GM18873 (cell line): ENCODE results near the gene IRAK2.
"Not testable (repeated sequence)": the region's sequence is repeated elsewhere in the genome, so short reads cannot be mapped to it uniquely, and the experiment has no call there.

ENCODE experiments used
- ATAC-seq: cut with Tn5 transposase; IDR thresholded peaks from one replicate; pipeline ENCODE4 v1.9.1; 2021; ENCODE audit warnings: mild to moderate bottlenecking, moderate library complexity, moderate number of reproducible peaks; ENCODE audit not compliant: unreplicated experiment, low FRiP score

Gene IRAK2

GRCh38 chr3:10157031-10157430, 7.7 kb upstream of the IRAK2 start:
- no peak for ATAC-seq

GRCh38 chr3:10158555-10158954, 6.2 kb upstream of the IRAK2 start:
- ATAC-seq: not testable (repeated sequence)

- ATAC-seq: no peak
Measured at GRCh38 chr3:10160346-10160745, 4.4 kb upstream of the IRAK2 start.

GRCh38 chr3:10160925-10161324, 3.8 kb upstream of the IRAK2 start:
- no peak for ATAC-seq

GRCh38 chr3:10162185-10162584, 2.5 kb upstream of the IRAK2 start:
- ATAC-seq: no peak

- not testable (repeated sequence) for ATAC-seq
Measured at GRCh38 chr3:10164201-10164545, 546 bp upstream of the IRAK2 start.

- ATAC-seq: no peak
Measured at GRCh38 chr3:10166213-10166604, 1.5 kb downstream of the IRAK2 start.

GRCh38 chr3:10169000-10169496, 4.3 kb downstream of the IRAK2 start:
- no peak for ATAC-seq

- no peak for ATAC-seq
Measured at GRCh38 chr3:10170915-10171478, 6.3 kb downstream of the IRAK2 start.

- ATAC-seq: no peak
Measured at GRCh38 chr3:10173095-10173925, 8.6 kb downstream of the IRAK2 start.

GRCh38 chr3:10173926-10174435, 9.3 kb downstream of the IRAK2 start:
- ATAC-seq: no peak

GRCh38 chr3:10175334-10175733, 10.6 kb downstream of the IRAK2 start:
- not testable (repeated sequence) for ATAC-seq

- ATAC-seq: not testable (repeated sequence)
Measured at GRCh38 chr3:10176150-10176549, 11.4 kb downstream of the IRAK2 start.

GRCh38 chr3:10177737-10178136, 13.0 kb downstream of the IRAK2 start:
- ATAC-seq: no peak

- no peak for ATAC-seq
Measured at GRCh38 chr3:10178892-10179291, 14.2 kb downstream of the IRAK2 start.

- ATAC-seq: no peak
Measured at GRCh38 chr3:10180289-10180688, 15.6 kb downstream of the IRAK2 start.

GRCh38 chr3:10180738-10181295, 16.1 kb downstream of the IRAK2 start:
- ATAC-seq: no peak

GRCh38 chr3:10182950-10183349, 18.2 kb downstream of the IRAK2 start:
- ATAC-seq: no peak

- no peak for ATAC-seq
Measured at GRCh38 chr3:10184250-10184649, 19.5 kb downstream of the IRAK2 start.

GRCh38 chr3:10185804-10186762, 21.4 kb downstream of the IRAK2 start:
- ATAC-seq: no peak
